WTC11 (cell line): ENCODE measurements around the gene FOXP1. TPM values are rescaled to one million over a fixed set of nuclear protein-coding genes. Genes with fewer than 3 reads are reported as not detected.

Experiments used
- ATAC-seq: fragments of 200-7000 bp; cut with Tn5 transposase; 2 replicates; pipeline ENCODE4 v1.10.0; 2021; ENCODE audit warnings: mild to moderate bottlenecking, moderate library complexity
- CTCF ChIA-PET: fragments of 300-600 bp; sonication (Branson Sonifier 250); formaldehyde crosslinking; loops from one replicate; lab custom pipeline; 2021; ENCODE audit warnings: antibody characterized with exemption; lab: Charles Lee
- POLR2A ChIA-PET: fragments of 350-600 bp; sonication (Branson Sonifier 250); formaldehyde crosslinking; loops from one replicate; lab custom pipeline; 2021; ENCODE audit warnings: antibody characterized with exemption; lab: Charles Lee
- DNase-seq: peaks from one replicate; pipeline ENCODE4 v3.0.0; 2021; ENCODE audit warnings: low spot score
- H3K27ac Mint-ChIP-seq: 2 replicates; pipeline ENCODE4 v1.8.0; 2021; ENCODE audit warnings: mixed read lengths
- H3K27me3 Mint-ChIP-seq: 2 replicates; pipeline ENCODE4 v1.8.0; 2021; ENCODE audit warnings: low read depth, mild to moderate bottlenecking, moderate library complexity, mixed read lengths
- H3K36me3 Mint-ChIP-seq: 2 replicates; pipeline ENCODE4 v1.8.0; 2021; ENCODE audit warnings: mixed read lengths
- H3K4me1 Mint-ChIP-seq: 2 replicates; pipeline ENCODE4 v1.8.0; 2022; ENCODE audit warnings: mixed read lengths
- H3K4me3 Mint-ChIP-seq: 2 replicates; pipeline ENCODE4 v1.8.0; 2021; ENCODE audit warnings: mild to moderate bottlenecking, moderate library complexity, mixed read lengths
- H3K9me3 Mint-ChIP-seq: 2 replicates; pipeline ENCODE4 v1.8.0; 2021; ENCODE audit warnings: mixed read lengths
- ELF4 ChIP-seq: sonication (generic); formaldehyde crosslinking; IDR thresholded peaks from 2 replicates; pipeline ENCODE4 v1.8.1; 2022; ENCODE audit warnings: low read depth, mild to moderate bottlenecking, moderate library complexity, missing genetic modification reagents
- EMX1 ChIP-seq: fragments of 250-450 bp; sonication (Bioruptor Pico); IDR thresholded peaks from 2 replicates; pipeline ENCODE4 v1.8.0; 2021; ENCODE audit warnings: mild to moderate bottlenecking
- FOXJ3 ChIP-seq: sonication (generic); formaldehyde crosslinking; IDR thresholded peaks from 2 replicates; pipeline ENCODE4 v1.9.0; 2021; ENCODE audit warnings: missing genetic modification reagents, mild to moderate bottlenecking, borderline replicate concordance
- IRF2 ChIP-seq: sonication (generic); formaldehyde crosslinking; IDR thresholded peaks from 2 replicates; pipeline ENCODE4 v1.8.0; 2022; ENCODE audit warnings: low read depth, missing genetic modification reagents, borderline replicate concordance
- JAZF1 ChIP-seq: fragments of 250-450 bp; sonication (Bioruptor Pico); IDR thresholded peaks from 2 replicates; pipeline ENCODE4 v1.9.0; 2021; ENCODE audit warnings: moderate library complexity, mild to moderate bottlenecking, inconsistent platforms
- JUN ChIP-seq: sonication (generic); formaldehyde crosslinking; IDR thresholded peaks from 2 replicates; pipeline ENCODE4 v1.8.0; 2023; ENCODE audit warnings: mild to moderate bottlenecking, missing genetic modification reagents
- KAT7 ChIP-seq: sonication (generic); formaldehyde crosslinking; IDR thresholded peaks from 2 replicates; pipeline ENCODE4 v1.8.1; 2023; ENCODE audit warnings: missing genetic modification reagents, mild to moderate bottlenecking, borderline replicate concordance
- NFE2L1 ChIP-seq: sonication (generic); formaldehyde crosslinking; IDR thresholded peaks from 2 replicates; pipeline ENCODE4 v1.8.1; 2023; ENCODE audit warnings: missing genetic modification reagents
- RELA ChIP-seq: sonication (generic); formaldehyde crosslinking; IDR thresholded peaks from 2 replicates; pipeline ENCODE4 v1.8.1; 2022; ENCODE audit warnings: missing genetic modification reagents, mild to moderate bottlenecking, borderline replicate concordance
- SP1 ChIP-seq: sonication (generic); formaldehyde crosslinking; conservative IDR thresholded peaks from 2 replicates; pipeline ENCODE4 v1.8.1; 2022; ENCODE audit warnings: missing genetic modification reagents
- TCF7 ChIP-seq: sonication (generic); formaldehyde crosslinking; IDR thresholded peaks from 2 replicates; pipeline ENCODE4 v1.8.0; 2022; ENCODE audit warnings: mild to moderate bottlenecking, low read depth, missing genetic modification reagents, moderate library complexity
- TEAD4 ChIP-seq: sonication (generic); formaldehyde crosslinking; IDR thresholded peaks from 2 replicates; pipeline ENCODE4 v1.8.0; 2022; ENCODE audit warnings: mild to moderate bottlenecking, missing genetic modification reagents
- ZNF219 ChIP-seq: sonication (generic); formaldehyde crosslinking; IDR thresholded peaks from 2 replicates; pipeline ENCODE4 v1.8.0; 2023; ENCODE audit warnings: missing genetic modification reagents, mild to moderate bottlenecking, borderline replicate concordance
- total RNA-seq: library from RNA; stranded (reverse); gene quantifications from 3 replicates; pipeline ENCODE4 v1.2.3, GENCODE V29; 2021
- TF ChIP-seq, protein P1 (sequence below): sonication (generic); formaldehyde crosslinking; IDR thresholded peaks from 2 replicates; pipeline ENCODE4 v1.8.0; 2022; ENCODE audit warnings: mild to moderate bottlenecking, missing genetic modification reagents
- TF ChIP-seq, protein P2 (sequence below): sonication (generic); formaldehyde crosslinking; IDR thresholded peaks from 2 replicates; pipeline ENCODE4 v1.8.1; 2023; ENCODE audit warnings: mild to moderate bottlenecking, moderate library complexity, missing genetic modification reagents
- TF ChIP-seq, protein P3 (sequence below): sonication (generic); formaldehyde crosslinking; IDR thresholded peaks from 2 replicates; pipeline ENCODE4 v1.8.0; 2022; ENCODE audit warnings: mild to moderate bottlenecking, missing genetic modification reagents
- TF ChIP-seq, protein P4 (sequence below): fragments of 250-450 bp; sonication (Bioruptor Pico); IDR thresholded peaks from 2 replicates; pipeline ENCODE4 v1.9.0; 2021; ENCODE audit warnings: moderate library complexity, mild to moderate bottlenecking, inconsistent platforms, borderline replicate concordance
- TF ChIP-seq, protein P5 (sequence below): fragments of 250-450 bp; sonication (Bioruptor Pico); IDR thresholded peaks from 2 replicates; pipeline ENCODE4 v1.9.0; 2021; ENCODE audit warnings: mild to moderate bottlenecking
- TF ChIP-seq, protein P6 (sequence below): fragments of 250-450 bp; sonication (Bioruptor Pico); IDR thresholded peaks from 2 replicates; pipeline ENCODE4 v1.9.0; 2021; ENCODE audit warnings: mild to moderate bottlenecking, borderline replicate concordance

FOXP1 gene
- total RNA-seq, 1 experiment from 2014 or later: 25.8 TPM

DNA sequence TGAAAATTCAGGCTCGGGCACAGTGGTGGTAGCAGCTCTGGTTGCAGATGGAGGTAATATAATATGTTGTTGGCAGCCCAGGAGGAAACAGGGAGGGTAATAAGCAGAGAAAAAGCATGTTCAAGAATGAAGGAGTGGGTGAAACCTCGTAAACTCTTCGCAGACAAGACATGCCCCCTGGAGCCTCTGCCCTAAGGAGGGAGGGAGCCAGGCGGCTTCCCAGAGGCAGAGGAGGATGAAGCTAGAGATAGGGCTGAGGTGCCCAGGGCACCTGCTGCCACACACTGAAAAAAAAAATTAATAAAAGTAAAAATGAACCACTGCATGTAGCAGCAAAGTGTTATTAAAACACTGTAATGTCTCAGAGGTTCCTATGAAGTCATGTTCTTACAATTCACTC lies 137.3 kb downstream of the FOXP1 start (continued):
- TF ChIP-seq, protein P1, sequence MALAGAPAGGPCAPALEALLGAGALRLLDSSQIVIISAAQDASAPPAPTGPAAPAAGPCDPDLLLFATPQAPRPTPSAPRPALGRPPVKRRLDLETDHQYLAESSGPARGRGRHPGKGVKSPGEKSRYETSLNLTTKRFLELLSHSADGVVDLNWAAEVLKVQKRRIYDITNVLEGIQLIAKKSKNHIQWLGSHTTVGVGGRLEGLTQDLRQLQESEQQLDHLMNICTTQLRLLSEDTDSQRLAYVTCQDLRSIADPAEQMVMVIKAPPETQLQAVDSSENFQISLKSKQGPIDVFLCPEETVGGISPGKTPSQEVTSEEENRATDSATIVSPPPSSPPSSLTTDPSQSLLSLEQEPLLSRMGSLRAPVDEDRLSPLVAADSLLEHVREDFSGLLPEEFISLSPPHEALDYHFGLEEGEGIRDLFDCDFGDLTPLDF (CRISPR knock-in tag): no peak
- no peak for TF ChIP-seq SP1 (CRISPR knock-in tag)
- TF ChIP-seq, protein P2, sequence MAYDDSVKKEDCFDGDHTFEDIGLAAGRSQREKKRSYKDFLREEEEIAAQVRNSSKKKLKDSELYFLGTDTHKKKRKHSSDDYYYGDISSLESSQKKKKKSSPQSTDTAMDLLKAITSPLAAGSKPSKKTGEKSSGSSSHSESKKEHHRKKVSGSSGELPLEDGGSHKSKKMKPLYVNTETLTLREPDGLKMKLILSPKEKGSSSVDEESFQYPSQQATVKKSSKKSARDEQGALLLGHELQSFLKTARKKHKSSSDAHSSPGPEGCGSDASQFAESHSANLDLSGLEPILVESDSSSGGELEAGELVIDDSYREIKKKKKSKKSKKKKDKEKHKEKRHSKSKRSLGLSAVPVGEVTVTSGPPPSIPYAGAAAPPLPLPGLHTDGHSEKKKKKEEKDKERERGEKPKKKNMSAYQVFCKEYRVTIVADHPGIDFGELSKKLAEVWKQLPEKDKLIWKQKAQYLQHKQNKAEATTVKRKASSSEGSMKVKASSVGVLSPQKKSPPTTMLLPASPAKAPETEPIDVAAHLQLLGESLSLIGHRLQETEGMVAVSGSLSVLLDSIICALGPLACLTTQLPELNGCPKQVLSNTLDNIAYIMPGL (CRISPR knock-in tag): no peak
- no peak for TF ChIP-seq TEAD4 (CRISPR knock-in tag)
- TF ChIP-seq JAZF1 (CRISPR knock-in tag): no peak
- TF ChIP-seq, protein P3, sequence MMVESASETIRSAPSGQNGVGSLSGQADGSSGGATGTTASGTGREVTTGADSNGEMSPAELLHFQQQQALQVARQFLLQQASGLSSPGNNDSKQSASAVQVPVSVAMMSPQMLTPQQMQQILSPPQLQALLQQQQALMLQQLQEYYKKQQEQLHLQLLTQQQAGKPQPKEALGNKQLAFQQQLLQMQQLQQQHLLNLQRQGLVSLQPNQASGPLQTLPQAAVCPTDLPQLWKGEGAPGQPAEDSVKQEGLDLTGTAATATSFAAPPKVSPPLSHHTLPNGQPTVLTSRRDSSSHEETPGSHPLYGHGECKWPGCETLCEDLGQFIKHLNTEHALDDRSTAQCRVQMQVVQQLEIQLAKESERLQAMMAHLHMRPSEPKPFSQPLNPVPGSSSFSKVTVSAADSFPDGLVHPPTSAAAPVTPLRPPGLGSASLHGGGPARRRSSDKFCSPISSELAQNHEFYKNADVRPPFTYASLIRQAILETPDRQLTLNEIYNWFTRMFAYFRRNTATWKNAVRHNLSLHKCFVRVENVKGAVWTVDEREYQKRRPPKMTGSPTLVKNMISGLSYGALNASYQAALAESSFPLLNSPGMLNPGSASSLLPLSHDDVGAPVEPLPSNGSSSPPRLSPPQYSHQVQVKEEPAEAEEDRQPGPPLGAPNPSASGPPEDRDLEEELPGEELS (CRISPR knock-in tag): no peak
- TF ChIP-seq ZNF219 (CRISPR knock-in tag): no peak
- no peak for TF ChIP-seq JUN (CRISPR knock-in tag)
- TF ChIP-seq FOXJ3 (CRISPR knock-in tag): no peak

DNA sequence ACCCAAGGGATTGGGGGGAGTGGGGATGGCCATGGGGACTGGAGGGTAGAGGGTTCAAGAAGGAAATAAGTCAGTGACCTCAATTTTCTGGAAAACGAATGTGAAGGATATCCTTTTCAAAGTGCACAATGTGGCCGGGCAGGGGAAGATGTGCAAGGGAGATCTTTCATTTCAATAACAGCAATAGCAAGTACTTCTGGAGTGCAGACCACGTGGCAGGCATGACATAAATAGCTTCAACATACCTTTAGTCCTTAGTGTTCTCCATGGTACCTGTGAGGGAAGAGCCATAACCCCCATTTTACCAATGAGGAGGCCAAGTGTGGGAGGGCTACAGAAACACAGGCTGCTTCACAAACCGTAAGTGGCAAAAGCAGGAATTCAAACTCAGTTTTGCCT lies 138.7 kb downstream of the FOXP1 start:
- peaks cover 14% of the 10 kb centered on the region for H3K4me1 Mint-ChIP-seq
- TF ChIP-seq NFE2L1 (CRISPR knock-in tag): no peak
- no peak for TF ChIP-seq KAT7
- TF ChIP-seq, protein P4, sequence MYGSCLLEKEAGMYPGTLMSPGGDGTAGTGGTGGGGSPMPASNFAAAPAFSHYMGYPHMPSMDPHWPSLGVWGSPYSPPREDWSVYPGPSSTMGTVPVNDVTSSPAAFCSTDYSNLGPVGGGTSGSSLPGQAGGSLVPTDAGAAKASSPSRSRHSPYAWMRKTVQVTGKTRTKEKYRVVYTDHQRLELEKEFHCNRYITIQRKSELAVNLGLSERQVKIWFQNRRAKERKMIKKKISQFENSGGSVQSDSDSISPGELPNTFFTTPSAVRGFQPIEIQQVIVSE (CRISPR knock-in tag): no peak
- no peak for TF ChIP-seq RELA (CRISPR knock-in tag)
- TF ChIP-seq IRF2 (CRISPR knock-in tag): no peak
- TF ChIP-seq, protein P5, sequence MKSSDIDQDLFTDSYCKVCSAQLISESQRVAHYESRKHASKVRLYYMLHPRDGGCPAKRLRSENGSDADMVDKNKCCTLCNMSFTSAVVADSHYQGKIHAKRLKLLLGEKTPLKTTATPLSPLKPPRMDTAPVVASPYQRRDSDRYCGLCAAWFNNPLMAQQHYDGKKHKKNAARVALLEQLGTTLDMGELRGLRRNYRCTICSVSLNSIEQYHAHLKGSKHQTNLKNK (CRISPR knock-in tag): no peak
- no peak for TF ChIP-seq TCF7
- no peak for TF ChIP-seq FOXJ3 (CRISPR knock-in tag)
- no peak for TF ChIP-seq ELF4 (CRISPR knock-in tag)
- no peak for TF ChIP-seq EMX1 (CRISPR knock-in tag)
- TF ChIP-seq, protein P6, sequence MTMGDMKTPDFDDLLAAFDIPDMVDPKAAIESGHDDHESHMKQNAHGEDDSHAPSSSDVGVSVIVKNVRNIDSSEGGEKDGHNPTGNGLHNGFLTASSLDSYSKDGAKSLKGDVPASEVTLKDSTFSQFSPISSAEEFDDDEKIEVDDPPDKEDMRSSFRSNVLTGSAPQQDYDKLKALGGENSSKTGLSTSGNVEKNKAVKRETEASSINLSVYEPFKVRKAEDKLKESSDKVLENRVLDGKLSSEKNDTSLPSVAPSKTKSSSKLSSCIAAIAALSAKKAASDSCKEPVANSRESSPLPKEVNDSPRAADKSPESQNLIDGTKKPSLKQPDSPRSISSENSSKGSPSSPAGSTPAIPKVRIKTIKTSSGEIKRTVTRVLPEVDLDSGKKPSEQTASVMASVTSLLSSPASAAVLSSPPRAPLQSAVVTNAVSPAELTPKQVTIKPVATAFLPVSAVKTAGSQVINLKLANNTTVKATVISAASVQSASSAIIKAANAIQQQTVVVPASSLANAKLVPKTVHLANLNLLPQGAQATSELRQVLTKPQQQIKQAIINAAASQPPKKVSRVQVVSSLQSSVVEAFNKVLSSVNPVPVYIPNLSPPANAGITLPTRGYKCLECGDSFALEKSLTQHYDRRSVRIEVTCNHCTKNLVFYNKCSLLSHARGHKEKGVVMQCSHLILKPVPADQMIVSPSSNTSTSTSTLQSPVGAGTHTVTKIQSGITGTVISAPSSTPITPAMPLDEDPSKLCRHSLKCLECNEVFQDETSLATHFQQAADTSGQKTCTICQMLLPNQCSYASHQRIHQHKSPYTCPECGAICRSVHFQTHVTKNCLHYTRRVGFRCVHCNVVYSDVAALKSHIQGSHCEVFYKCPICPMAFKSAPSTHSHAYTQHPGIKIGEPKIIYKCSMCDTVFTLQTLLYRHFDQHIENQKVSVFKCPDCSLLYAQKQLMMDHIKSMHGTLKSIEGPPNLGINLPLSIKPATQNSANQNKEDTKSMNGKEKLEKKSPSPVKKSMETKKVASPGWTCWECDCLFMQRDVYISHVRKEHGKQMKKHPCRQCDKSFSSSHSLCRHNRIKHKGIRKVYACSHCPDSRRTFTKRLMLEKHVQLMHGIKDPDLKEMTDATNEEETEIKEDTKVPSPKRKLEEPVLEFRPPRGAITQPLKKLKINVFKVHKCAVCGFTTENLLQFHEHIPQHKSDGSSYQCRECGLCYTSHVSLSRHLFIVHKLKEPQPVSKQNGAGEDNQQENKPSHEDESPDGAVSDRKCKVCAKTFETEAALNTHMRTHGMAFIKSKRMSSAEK (CRISPR knock-in tag): no peak
- CTCF ChIA-PET: no interaction called here
- no peaks in the 10 kb centered on the region for H3K27me3 Mint-ChIP-seq
- no peak overlapping the region for H3K27ac Mint-ChIP-seq
- no peak overlapping the region for H3K4me3 Mint-ChIP-seq
- ATAC-seq: no peak
- DNase-seq: no peak
- H3K36me3 Mint-ChIP-seq: no peaks in the 10 kb centered on the region
- H3K9me3 Mint-ChIP-seq: no peaks in the 10 kb centered on the region
- POLR2A ChIA-PET: no interaction called here
